Activated naive CD4-positive, alpha-beta T cell treated with anti-CD3 and anti-CD28 coated beads, Interleukin-2, amount 10 ng/mL, durations not matched to agents 7 days and 5 days (primary cell): Measurements from ENCODE around the gene SPI1.

Source experiments
- CTCF ChIA-PET: fragments of 350-600 bp; sonication (Branson Sonifier 250); formaldehyde crosslinking; loops from one replicate; lab custom pipeline; 2021; ENCODE audit warnings: antibody characterized with exemption; lab: Charles Lee
- DNase-seq: peaks from one replicate; pipeline ENCODE4 v3.0.0-alpha.2; 2020
- H3K27ac Mint-ChIP-seq: one replicate; pipeline ENCODE4 v1.8.0; 2021; ENCODE audit warnings: mild to moderate bottlenecking, moderate library complexity, mixed read lengths
- H3K27me3 Mint-ChIP-seq: one replicate; pipeline ENCODE4 v1.8.0; 2021; ENCODE audit warnings: mild to moderate bottlenecking, mixed read lengths
- H3K36me3 Mint-ChIP-seq: one replicate; pipeline ENCODE4 v1.8.0; 2021; ENCODE audit warnings: mixed read lengths
- H3K4me1 Mint-ChIP-seq: one replicate; pipeline ENCODE4 v1.8.0; 2021; ENCODE audit warnings: mixed read lengths
- H3K4me3 Mint-ChIP-seq: one replicate; pipeline ENCODE4 v1.8.0; 2021; ENCODE audit warnings: mild to moderate bottlenecking, moderate library complexity, mixed read lengths
- H3K9me3 Mint-ChIP-seq: one replicate; pipeline ENCODE4 v1.8.0; 2021; ENCODE audit warnings: mixed read lengths

Gene SPI1

DNA sequence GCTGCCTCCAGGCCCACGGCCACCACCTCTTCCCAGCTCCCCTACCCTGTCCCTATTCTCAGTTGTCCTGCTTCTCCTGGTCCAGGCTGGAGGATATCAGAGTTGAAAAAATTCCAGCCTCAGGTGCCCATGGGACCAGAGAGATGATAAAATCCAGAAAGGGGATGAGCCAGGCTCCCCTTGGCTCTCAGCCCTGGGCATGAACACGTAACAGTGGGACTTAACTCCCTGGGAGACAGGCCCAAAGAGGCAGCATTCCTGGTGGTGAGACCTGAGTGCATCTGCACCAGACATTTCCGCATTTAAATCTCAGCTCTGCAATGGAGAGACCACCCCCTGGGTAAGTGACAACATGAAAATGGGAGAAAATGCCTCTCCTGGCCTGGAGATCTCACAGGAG is 19.7 kb upstream of the SPI1 start:
- H3K36me3 Mint-ChIP-seq = no peaks in the 10 kb centered on the region
- no peak overlapping the region for H3K27ac Mint-ChIP-seq
- H3K27me3 Mint-ChIP-seq = peaks cover under 1% of the 10 kb centered on the region
- H3K9me3 Mint-ChIP-seq = no peaks in the 10 kb centered on the region
- no peak for DNase-seq
- H3K4me1 Mint-ChIP-seq = peaks cover 53% of the 10 kb centered on the region
- CTCF ChIA-PET = interaction anchor here (1.9 to 2.4 kb wide), 2 partner anchors 14 to 24 kb away, joined by 7 to 11 read pairs; no protein-coding TSS in a partner anchor
- no peak overlapping the region for H3K4me3 Mint-ChIP-seq

DNA sequence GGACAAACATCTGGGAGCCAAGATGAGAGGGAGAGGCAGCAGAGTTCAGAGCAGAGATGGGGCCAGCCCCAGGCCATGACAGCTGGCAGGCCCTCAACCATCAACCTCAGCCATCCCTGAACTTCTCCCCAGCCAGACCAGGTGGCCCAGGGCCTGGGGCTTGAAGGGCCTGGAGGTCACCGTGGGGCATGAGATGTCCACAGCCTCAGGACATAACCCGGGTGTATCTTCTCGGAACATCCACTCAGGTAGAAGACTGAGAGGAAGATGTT is 17.6 kb upstream of the SPI1 start:
- H3K4me3 Mint-ChIP-seq = no peak overlapping the region
- CTCF ChIA-PET = interaction anchor here (0.5 kb wide), 1 partner anchor 130 kb away, joined by 3 read pairs; no protein-coding TSS in a partner anchor

DNA sequence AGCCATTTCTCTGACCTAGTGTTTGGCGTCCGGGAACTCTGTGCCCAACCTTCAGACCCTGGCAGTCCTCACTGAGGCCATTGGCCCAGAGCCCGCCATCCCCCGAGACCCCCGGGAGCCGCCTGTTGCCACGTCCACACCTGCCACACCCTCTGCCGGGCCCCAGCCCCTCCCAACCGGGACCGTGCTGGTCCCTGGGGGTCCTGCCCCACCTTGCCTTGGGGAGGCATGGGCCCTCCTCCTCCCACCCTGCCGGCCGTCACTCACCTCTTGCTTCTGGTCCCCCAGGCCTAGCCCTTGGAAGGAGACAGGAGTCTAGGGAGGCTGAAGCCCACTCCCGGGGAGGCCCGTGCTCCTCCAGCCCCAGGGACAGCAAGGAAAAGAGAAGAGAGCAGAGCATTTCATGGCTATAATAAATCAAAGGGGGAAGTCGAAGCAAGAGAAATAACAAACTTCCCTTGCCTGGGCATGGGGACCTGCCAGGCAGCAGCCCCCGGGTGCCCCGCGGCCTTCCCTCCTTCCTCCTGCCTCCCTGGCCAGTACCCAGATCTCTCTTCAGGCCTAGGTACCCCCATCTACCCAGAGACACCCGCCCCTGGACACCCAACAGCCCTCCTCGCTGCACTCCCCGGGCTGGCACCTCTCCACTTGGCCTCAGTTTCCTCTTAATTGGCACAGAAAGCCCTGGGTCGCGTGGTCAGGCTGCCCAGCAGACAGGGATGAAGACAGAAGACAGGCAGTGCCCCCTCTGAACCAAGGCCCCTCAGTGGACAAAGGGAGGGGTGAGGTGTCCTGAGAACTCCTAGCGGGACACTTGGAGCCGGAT is 17.1 kb upstream of the SPI1 start:
- Mint-ChIP-seq H3K27ac (peak overlapping the region; percentile 94), H3K27me3 (no peaks in the 10 kb centered on the region), H3K36me3 (no peaks in the 10 kb centered on the region), H3K9me3 (no peaks in the 10 kb centered on the region), H3K4me1 (peaks cover 53% of the 10 kb centered on the region), H3K4me3 (peak overlapping the region; percentile 31)
- CTCF ChIA-PET = interaction anchor here (1.0 kb wide), 1 partner anchor 21 kb away, joined by 4 read pairs; no protein-coding TSS in a partner anchor
- no peak for DNase-seq

More for the DNA sequence above, 17.6 kb upstream of the SPI1 start:
- Mint-ChIP-seq H3K4me1 (peaks cover 59% of the 10 kb centered on the region), H3K27ac (peak overlapping the region; percentile 94), H3K9me3 (no peaks in the 10 kb centered on the region), H3K27me3 (no peaks in the 10 kb centered on the region), H3K36me3 (no peaks in the 10 kb centered on the region)
- DNase-seq = no peak

DNA sequence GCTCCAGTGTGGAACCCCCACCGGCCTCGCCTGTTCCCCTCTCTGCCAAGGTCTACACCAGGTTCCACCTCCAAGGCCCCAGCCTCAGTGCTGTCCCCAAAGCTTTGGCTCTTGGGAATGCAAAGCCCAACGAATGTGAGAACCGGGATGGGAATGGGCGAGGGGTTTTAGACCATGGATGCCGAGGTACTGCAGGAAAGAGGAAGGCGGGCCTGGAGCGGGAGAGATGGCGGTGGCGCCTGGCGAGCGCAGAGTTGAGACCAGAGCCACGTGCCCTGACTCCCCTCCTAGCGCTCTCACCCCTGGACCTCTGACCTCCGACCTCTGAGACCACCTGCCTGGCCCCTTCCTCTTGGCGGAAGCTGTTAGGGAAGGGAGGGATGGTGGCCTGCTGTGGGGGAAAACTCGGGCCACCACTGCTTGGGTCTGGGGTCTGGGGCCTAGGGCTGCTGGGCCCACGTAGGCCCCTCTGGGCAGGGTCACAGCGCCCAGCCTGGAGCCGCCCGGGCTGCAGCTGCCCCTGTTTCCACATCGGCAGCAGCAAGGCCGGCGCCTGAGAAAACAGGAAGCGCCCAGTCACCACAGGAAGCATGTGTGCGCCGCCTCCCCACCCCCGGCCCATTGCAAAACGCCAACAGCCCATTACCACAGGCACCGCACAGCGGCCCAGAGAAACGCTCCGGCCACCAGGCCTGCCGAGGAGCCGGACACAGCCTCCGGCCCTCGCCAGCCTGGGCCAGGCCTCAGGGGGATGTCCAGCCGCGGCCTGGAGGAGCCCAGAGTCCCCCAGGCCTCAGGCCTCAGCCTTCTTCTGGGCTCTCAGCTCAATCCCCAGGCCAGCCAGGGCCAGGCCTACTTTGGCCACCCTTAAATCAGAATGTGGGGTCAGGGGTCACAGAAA is 16.2 kb upstream of the SPI1 start:
- CTCF ChIA-PET = interaction anchor here (1.0 to 1.1 kb wide), 2 partner anchors 17 to 20 kb away, joined by 4 read pairs; no protein-coding TSS in a partner anchor
- peak overlapping the region; percentile 94 for H3K27ac Mint-ChIP-seq
- H3K4me1 Mint-ChIP-seq = peaks cover 56% of the 10 kb centered on the region
- H3K4me3 Mint-ChIP-seq = peak overlapping the region; percentile 35
- peaks cover 3% of the 10 kb centered on the region for H3K27me3 Mint-ChIP-seq
- no peaks in the 10 kb centered on the region for H3K9me3 Mint-ChIP-seq
- H3K36me3 Mint-ChIP-seq = no peaks in the 10 kb centered on the region
- DNase-seq = peak; percentile 72

DNA sequence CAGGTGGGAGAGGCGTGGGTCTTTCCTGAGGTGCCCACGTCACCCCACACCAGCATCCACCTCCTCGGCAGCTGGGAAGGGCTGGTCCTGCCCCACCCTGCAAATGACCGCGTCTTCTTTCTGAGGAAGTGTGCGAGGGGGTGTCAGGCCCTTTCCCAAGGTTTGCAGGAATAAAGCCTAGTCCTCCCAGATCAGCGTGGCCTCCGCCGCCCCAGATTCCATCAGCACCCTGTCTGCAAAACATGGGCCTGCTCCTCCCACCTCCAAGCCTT is 15.6 kb upstream of the SPI1 start:
- no peak overlapping the region for H3K4me3 Mint-ChIP-seq
- peaks cover 7% of the 10 kb centered on the region for H3K27me3 Mint-ChIP-seq
- peak overlapping the region; percentile 94 for H3K27ac Mint-ChIP-seq
- CTCF ChIA-PET = interaction anchor here (1.1 kb wide), 1 partner anchor 18 kb away, joined by 4 read pairs; no protein-coding TSS in a partner anchor
- no peaks in the 10 kb centered on the region for H3K9me3 Mint-ChIP-seq
- H3K4me1 Mint-ChIP-seq = peaks cover 58% of the 10 kb centered on the region
- no peaks in the 10 kb centered on the region for H3K36me3 Mint-ChIP-seq
- DNase-seq = no peak

DNA sequence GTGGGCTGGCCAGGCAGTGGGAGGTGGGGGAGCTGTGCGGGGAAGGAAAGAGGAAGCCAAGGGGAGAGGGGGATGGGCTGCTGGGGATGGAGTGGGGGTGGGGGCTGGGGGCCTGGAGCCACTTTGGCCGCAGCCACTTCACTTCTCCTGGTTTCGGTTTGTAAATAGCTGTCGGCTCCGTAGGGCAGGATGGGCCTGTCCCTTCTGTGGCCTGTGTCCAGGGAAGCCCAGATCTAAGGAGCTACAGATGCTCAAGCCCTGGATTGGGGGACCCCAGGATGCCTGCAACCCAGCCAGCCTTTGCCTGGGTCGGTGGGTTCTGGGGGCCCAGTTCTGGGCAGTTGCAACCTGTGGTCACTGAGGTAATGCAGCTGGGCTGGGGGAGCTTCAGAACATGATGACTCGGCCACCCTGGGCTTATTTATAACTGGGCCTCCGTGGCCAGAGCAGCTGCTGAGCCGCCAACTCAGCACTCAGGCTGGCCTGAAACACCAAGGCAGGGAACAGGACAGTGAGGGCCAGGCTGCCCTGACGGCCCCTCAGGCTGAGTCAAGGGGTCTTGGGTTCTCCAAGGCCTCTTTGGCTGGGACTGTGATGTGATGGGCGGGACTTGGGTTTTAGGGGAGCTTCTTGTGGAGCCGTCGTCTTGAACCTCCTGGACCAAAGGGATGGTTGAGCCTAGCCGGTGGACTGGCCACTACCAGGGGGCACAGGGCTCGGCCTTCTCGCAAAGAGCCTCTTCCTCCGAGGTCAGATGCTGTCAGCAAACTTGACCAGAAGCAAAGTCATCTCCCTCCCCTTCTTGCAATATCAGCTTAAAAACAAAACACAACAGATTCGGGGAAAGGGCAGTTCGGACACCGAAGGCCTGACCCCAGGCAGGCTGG is 15.1 kb upstream of the SPI1 start:
- peaks cover 7% of the 10 kb centered on the region for H3K27me3 Mint-ChIP-seq
- no peaks in the 10 kb centered on the region for H3K36me3 Mint-ChIP-seq
- no peak overlapping the region for H3K4me3 Mint-ChIP-seq
- H3K9me3 Mint-ChIP-seq = no peaks in the 10 kb centered on the region
- H3K27ac Mint-ChIP-seq = peak overlapping the region; percentile 94
- no peak for DNase-seq
- H3K4me1 Mint-ChIP-seq = peaks cover 64% of the 10 kb centered on the region
- CTCF ChIA-PET = interaction anchor here (0.7 to 2.9 kb wide), 4 partner anchors 13 to 92 kb away, joined by 3 to 20 read pairs (median 4); no protein-coding TSS in a partner anchor

DNA sequence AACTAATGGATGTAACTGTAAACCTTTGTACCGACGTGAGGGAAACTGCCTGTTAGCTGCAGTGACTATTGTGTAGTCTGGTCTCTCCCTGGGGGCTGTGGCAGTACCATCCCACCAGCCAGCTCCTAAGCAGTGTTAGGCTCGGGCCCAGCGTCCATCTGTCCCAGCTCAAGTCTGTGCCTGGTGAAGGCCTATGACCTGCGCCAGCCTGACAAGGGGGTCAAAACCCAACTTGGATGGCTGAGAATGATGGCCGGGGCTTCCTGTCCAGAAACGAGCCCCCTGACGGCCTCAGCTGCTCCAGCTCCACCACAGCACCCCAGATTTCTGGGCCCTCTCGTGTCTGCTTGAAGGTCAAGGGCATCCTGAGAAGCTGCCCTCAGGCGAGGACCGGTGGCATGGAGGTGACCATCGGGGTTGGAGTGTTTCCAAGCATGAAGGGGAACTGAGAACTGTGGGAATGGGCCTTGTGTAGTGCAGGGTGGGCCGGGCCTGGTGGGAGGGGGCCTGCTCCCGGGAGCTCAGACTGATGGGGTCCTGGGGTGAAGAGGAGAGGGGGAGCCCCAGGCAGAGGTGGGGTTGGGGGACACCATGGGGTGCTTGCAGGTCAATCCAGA is 14.3 kb upstream of the SPI1 start:
- DNase-seq = no peak
- no peaks in the 10 kb centered on the region for H3K36me3 Mint-ChIP-seq
- no peaks in the 10 kb centered on the region for H3K9me3 Mint-ChIP-seq
- CTCF ChIA-PET = interaction anchor here (0.5 to 2.9 kb wide), 4 partner anchors 12 to 91 kb away, joined by 3 to 20 read pairs (median 3); no protein-coding TSS in a partner anchor
- H3K27ac Mint-ChIP-seq = no peak overlapping the region
- H3K4me1 Mint-ChIP-seq = peaks cover 62% of the 10 kb centered on the region
- peaks cover 7% of the 10 kb centered on the region for H3K27me3 Mint-ChIP-seq
- no peak overlapping the region for H3K4me3 Mint-ChIP-seq

DNA sequence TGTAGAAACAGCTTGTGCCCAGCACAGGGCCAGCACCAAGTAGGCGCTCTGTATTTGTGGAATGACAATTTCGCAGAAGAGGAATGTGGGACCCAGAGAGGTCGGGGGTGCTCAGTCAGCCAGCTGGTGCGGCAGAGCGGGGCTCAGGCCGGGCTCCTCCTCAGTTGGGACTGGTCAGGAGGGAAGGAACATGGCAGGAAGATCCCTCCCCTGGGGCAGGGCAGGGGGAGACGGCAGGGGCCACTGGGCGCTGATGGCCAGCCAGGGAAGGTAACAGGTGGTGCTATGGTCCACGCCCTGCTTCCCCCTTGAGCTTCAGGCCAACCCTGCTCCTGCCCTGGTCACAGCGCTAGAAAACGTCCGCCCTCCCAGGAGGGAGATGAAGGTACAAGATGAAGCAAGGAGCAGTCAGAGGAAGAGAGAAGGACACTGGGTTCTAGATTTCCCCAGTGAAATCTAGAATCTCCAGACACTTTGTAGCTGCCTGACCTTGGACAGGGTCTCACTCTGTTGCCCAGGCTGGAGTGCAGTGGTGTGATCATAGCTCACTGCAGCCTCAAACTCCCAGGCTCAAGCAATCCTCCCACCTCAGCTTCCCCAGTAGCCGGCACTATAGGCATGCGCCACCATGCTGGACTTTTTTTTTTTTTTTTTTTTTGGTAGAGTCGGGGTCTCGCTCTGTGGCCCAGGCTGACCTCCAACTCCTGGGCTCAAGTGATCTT is 13.5 kb upstream of the SPI1 start:
- H3K27ac Mint-ChIP-seq = peak overlapping the region; percentile 49
- H3K9me3 Mint-ChIP-seq = no peaks in the 10 kb centered on the region
- no peak overlapping the region for H3K4me3 Mint-ChIP-seq
- no peak for DNase-seq
- H3K4me1 Mint-ChIP-seq = peaks cover 59% of the 10 kb centered on the region
- peaks cover 7% of the 10 kb centered on the region for H3K27me3 Mint-ChIP-seq
- no peaks in the 10 kb centered on the region for H3K36me3 Mint-ChIP-seq
- CTCF ChIA-PET = interaction anchor here (0.5 to 2.9 kb wide), 5 partner anchors 13 to 91 kb away, joined by 3 to 20 read pairs (median 3); no protein-coding TSS in a partner anchor

DNA sequence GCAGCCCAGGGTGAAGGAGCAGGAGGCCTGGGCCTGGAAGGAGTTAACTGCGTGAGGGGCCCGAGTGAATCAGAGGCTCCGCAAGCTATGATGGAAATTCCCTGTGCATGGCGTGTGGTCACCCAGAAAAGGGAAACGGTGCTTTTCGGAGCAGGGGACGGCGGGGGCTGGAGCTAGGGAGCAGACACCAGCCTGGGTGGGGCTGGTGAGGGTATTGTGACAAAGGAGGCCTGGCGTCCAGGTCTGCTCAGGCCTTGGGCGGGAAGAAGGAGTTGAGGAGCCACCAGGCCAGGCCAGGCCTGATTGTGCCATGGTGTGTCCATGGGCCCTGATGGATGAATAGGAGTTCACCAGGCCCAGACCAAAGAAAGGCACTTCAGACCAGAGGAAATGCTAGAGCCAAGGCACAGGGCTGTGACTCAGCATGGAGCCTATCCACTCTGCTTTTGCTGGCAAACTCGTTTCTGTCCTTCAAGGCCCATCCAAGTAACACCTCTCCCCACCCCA is 12.8 kb upstream of the SPI1 start:
- DNase-seq = no peak
- CTCF ChIA-PET = interaction anchor here (0.6 to 2.9 kb wide), 3 partner anchors 18 to 21 kb away, joined by 3 to 20 read pairs (median 3); no protein-coding TSS in a partner anchor

DNA sequence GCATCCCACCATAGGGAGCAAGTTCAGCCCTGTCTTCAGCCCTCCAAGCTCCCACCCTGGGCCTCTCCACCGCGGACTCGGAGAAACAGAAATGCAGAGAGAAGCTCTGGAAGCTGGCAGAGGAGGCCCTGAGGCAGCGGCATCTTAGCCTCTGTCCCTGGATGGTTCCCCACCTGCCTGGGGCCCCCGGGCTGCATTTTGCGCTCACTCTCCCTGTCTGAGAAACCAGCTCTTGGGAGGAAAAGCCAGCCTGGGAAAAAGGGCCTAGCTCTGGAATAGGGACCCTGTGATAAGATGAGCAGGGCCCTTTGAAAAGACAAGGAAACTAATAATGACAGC is 12.0 kb upstream of the SPI1 start:
- Mint-ChIP-seq H3K9me3 (no peaks in the 10 kb centered on the region), H3K27ac (no peak overlapping the region), H3K4me1 (peaks cover 51% of the 10 kb centered on the region), H3K27me3 (peaks cover 7% of the 10 kb centered on the region), H3K4me3 (no peak overlapping the region), H3K36me3 (no peaks in the 10 kb centered on the region)
- CTCF ChIA-PET = interaction anchor here (1.6 to 4.6 kb wide), 2 partner anchors 17 to 22 kb away, joined by 3 to 31 read pairs; no protein-coding TSS in a partner anchor
- no peak for DNase-seq

More for the DNA sequence above, 12.8 kb upstream of the SPI1 start:
- Mint-ChIP-seq H3K4me3 (no peak overlapping the region), H3K36me3 (no peaks in the 10 kb centered on the region), H3K27ac (peak overlapping the region; percentile 61), H3K27me3 (peaks cover 7% of the 10 kb centered on the region), H3K9me3 (no peaks in the 10 kb centered on the region), H3K4me1 (peaks cover 58% of the 10 kb centered on the region)

DNA sequence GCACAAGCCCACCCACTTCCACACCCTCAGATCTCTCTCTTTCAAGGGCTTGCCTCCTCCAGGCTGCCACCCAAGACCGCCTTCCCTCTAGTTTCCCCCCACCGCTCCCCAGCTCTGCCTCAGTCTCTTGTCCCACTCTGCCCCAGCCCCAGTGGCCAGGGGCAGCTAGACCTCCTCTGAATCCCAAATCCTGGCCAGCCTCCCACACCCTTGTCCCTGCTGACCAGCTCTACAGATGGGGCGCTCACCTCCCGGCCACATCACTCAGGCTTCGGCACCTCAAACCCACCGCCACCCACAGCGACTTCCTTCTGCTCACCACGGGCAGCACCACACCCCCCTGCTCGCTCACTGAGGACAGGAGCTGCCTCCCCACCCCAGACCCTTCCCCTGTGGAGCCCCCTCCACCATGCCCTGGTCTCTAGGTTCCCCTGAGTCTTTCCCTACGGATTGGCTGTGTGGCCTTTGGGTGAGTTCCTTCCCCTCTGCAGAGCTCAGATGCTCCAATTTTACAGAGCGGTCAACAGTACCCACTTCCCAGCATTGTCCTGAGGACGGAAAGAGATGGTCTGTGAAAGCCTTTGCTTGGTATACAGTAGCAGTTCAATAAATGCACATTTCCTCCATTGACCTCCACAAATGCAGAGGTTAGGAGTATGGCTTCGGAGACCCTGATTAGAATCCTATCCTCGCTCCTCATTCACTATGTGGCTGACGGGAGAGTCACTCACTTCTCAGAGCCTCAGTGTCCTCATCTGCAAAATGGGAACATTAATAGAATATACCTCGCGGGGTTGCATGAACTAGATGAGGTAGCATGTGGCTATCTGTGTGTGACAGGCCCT is 11.5 kb upstream of the SPI1 start:
- Mint-ChIP-seq H3K27ac (no peak overlapping the region), H3K27me3 (peaks cover 7% of the 10 kb centered on the region), H3K4me3 (no peak overlapping the region), H3K36me3 (no peaks in the 10 kb centered on the region), H3K9me3 (no peaks in the 10 kb centered on the region), H3K4me1 (peaks cover 45% of the 10 kb centered on the region)
- CTCF ChIA-PET = interaction anchor here (0.5 to 4.6 kb wide), 3 partner anchors 16 to 130 kb away, joined by 3 to 31 read pairs (median 3); no protein-coding TSS in a partner anchor
- no peak for DNase-seq
